Measurements from ENCODE around the gene KLC1.

The KLC1 gene

GRCh38 chr14:103703433-103704385, 74.7 kb downstream of the KLC1 start:
- DNase-seq (ENCODE audit: low read depth in 2 of 2): no peak

- DNase-seq (ENCODE audit: low read depth in 2 of 2): no peak
These were observed 75.7 kb downstream of the KLC1 start for GRCh38 chr14:103704708-103705107.

GRCh38 chr14:103705118-103705503, 76.1 kb downstream of the KLC1 start:
- DNase-seq (ENCODE audit: low read depth in 2 of 2): no peak

- no peak for DNase-seq (ENCODE audit: low read depth in 2 of 2)
These were observed 76.7 kb downstream of the KLC1 start for GRCh38 chr14:103705504-103706284.

GRCh38 chr14:103706551-103707328, 77.7 kb downstream of the KLC1 start:
- DNase-seq (ENCODE audit: low read depth in 2 of 2): no peak

GRCh38 chr14:103707329-103708263, 78.6 kb downstream of the KLC1 start:
- no peak for DNase-seq (ENCODE audit: low read depth in 2 of 2)

- DNase-seq (ENCODE audit: low read depth in 2 of 2): no peak
These were observed 79.8 kb downstream of the KLC1 start for GRCh38 chr14:103708750-103709187.

- DNase-seq (ENCODE audit: low read depth in 2 of 2): no peak
These were observed 80.8 kb downstream of the KLC1 start for GRCh38 chr14:103709814-103710213.

GRCh38 chr14:103710771-103711377, 81.9 kb downstream of the KLC1 start:
- no peak for DNase-seq (ENCODE audit: low read depth in 2 of 2)

- DNase-seq (ENCODE audit: low read depth in 2 of 2): no peak
These were observed 82.8 kb downstream of the KLC1 start for GRCh38 chr14:103711516-103712431.

GRCh38 chr14:103712633-103713247, 83.7 kb downstream of the KLC1 start:
- no peak for DNase-seq (ENCODE audit: low read depth in 2 of 2)

- DNase-seq (ENCODE audit: low read depth in 2 of 2): no peak
These were observed 84.5 kb downstream of the KLC1 start for GRCh38 chr14:103713304-103714062.

GRCh38 chr14:103714063-103714724, 85.2 kb downstream of the KLC1 start:
- DNase-seq (ENCODE audit: low read depth in 2 of 2): no peak

GRCh38 chr14:103715052-103716000, 86.3 kb downstream of the KLC1 start, which contains the start of the genes XRCC3 and ZFYVE21:
Gene XRCC3 (minus strand): TSS chr14:103715451. CDS start chr14:103711087, 4,364 bp downstream.
Gene ZFYVE21 (plus strand): TSS chr14:103715810. CDS start chr14:103715842, 32 bp downstream.
- DNase-seq (ENCODE audit: low read depth in 2 of 2): peak; percentile 99

GRCh38 chr14:103716091-103716801, 87.2 kb downstream of the KLC1 start:
- DNase-seq (ENCODE audit: low read depth in 2 of 2): no peak

Data from stimulated activated CD8-positive, alpha-beta memory T cell treated with anti-CD3 and anti-CD28 coated beads, Interleukin-15, amount 100 ng/mL, for 4 hours (primary cell).